ENCODE measurements around the gene STAT3.
"Not testable (repeated sequence)": the region's sequence is repeated elsewhere in the genome, so short reads cannot be mapped to it uniquely, and the experiment has no call there.

STAT3 gene

DNA sequence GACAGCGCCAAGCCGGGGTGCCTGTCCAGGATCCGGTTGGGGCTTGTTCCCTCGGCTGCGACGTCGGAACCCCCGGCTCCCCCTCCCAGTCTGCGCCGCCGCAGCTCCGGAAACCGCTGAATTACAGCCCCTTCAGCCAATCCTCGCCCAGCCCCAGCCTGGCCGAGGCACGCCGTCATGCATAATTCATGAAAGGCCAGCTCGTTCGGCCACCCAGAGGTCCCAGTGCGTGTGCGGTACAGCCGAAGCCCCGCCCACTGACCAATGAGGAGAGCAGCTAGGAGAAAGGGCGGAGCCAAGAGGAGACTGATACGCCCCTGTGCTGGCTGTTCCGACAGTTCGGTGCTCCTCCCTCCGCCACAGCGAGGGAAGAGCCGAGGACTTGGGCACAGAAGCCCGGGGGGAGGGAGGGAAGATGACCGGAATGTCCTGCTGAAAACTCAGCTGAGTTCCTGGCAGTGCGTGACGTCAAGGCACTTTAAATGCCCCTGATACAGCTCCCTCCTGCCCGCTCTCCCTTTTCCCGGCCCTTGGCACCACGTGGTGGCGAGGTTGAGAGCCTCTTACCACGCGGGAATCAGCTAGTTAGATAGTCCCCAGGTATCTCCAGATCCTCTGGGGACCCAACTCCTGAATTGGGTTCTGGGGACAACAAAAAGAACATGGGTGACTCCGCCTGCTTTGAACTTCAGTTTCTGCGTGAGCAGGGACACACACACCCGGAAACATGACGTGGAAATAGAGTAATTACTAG lies at the start of gene STAT3:
TSS of gene STAT3 (minus strand) at position 62 of the 754 bp plus-strand sequence. CDS start 39,926 bp downstream, outside the sequence.
- DNase-seq = peak; percentile 100

DNA sequence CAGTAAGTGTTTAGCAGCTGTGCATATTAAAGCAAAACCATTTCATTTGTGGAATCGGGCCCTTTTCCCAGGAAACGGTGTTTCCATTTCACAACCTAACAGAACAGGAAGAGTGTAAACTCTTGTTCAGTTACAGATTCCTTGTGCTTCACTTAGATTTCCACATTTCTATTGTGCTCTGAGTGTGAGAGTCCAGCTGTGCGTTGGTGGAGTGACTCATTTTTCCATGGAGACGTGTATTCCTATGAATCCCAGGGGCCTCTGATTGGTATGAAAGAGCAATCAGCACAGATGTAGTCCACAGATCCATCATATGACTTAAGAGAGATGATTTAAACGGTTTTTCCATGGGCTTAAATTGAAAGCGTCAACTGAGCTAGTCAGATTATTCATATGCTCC lies 48.1 kb upstream of the STAT3 start:
- no peak for DNase-seq

DNA sequence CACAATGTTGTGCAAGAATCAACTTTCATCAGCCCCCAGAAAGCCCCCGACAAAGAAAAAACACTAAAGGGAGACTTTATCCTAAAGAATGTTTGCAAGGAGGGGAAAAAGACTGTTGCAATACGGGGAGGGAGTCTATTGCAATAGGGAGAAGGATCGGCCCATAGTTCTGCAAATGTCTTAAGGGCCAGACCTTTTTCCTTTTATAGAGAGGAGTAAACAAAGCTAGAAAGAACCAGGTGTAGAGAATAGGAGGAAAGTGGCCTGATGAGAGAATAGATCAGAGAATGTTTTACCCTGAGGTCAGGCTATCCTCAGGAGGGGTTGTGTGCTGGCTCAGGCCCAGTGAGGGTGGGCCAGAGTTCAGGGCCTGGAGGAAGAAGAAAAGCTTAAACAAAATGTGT lies 43.5 kb upstream of the STAT3 start:
- no peak for DNase-seq

DNA sequence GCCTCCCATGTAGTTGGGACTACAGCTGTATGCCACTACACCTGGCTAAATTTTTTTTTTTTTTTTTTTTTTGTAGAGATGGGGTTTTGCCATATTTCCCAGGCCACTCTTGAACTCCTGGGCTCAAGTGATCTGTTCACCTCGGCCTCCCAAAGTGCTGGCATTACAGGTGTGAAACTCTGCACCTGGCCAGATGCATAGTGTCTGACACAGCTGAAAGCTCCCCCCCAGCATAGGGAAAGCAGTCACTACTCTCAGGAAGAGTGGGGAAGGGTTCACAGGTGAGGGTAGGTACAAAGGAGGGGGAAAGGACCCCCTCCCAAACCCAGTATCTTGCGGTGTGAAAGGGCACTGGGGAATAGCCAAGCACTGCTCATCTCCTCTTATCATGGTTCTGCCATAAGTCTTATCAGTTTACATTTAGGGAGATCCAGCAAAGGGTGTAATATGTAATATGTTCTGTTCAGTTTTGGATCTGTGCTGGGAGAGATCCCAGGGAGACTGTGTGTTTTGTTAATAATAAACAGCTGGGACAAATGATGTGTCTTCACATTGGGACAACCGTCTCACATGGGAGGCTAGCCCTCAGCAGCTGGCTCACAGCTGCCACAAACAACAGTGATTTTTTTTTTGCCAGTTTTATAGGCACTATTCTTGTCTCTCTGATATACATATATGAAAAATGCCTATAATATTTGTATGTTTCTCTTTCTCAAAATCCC lies 41.6 kb upstream of the STAT3 start:
- DNase-seq = no peak

DNA sequence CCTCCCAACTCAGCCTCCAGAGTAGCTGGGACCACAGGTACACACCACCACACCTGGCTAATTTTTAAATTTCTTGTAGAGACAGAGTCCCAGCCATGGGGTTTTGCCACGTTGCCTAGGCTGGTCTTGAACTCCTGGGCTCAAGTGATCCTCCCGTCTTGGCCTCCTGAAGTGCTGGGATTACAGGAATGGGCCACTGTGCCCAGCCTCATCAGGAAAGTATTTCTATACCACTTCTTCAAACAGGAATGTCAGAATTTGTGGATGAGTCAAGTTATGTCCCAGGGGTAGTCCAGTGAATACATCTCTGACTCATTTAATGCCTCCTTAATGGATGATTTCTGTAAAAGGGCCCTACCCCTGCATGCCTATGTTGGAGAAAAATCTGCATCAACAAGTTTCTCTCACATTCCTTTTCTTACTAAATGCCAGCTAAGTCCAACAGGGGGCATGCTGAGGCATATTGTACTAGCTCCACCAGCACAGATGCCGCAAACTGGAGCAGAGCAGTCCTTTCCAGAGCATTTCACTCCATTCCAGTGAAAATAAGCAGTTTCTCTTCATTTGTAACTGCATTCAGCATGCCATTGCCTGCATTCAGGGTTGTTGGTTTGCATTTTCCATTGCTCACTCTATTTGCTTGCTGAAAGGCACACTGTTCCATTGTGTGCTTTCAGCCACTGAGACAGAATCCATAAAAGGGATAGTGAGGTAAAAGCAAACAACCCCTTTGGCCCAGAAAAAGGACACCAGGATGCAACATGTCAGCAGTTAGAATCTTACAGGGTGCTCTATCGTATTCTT lies 40.1 kb upstream of the STAT3 start:
- DNase-seq = peak; percentile 35

DNA sequence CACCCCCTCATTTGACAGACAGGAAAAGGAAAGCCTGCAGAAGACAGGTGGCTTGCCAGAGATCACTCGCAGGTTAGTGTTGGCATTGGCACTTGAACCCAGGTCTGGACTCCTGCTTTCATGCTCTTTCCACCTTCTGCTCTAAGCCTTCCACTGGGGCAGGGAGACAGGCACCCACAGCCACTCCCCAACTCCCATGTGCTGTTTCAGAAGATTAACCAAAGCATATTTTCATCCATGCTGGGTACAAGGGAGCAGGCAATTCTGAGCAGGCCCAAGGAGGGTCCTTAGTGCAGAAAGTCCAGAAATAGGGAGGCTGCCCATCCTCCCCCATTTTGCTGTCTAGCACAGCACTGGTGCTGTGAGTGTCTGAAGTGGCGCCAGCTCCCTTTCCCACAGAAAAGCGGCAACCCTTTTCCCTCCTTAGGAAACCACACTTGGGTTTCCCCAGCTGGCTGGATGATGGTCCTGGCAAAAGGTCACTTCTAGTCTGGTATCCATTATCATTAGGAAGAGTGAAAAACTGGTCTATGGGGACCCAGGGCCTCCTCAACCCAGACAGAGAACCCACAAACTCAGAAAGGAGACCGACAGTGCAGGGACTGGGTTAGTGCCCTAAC lies 36.9 kb upstream of the STAT3 start:
- DNase-seq = no peak

DNA sequence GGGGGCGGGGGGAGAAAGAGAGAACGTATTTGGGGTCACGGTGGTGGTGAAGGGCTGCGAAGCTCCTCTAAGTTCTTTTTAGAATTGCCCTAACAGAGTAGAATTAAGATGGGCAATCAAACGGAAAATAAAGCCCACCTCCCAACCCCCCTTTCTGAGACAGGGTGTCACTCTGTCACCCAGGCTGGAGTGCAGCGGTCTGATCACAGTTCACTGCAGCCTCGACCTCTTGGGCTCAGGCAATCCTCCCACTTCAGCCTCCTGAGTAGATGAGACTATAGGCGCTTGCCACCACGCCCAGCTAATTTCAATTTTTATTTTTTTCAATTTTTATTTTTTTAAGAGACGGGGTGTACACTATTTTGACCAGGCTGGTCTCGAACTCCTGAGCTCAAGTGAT lies 35.5 kb upstream of the STAT3 start:
- no peak for DNase-seq

DNA sequence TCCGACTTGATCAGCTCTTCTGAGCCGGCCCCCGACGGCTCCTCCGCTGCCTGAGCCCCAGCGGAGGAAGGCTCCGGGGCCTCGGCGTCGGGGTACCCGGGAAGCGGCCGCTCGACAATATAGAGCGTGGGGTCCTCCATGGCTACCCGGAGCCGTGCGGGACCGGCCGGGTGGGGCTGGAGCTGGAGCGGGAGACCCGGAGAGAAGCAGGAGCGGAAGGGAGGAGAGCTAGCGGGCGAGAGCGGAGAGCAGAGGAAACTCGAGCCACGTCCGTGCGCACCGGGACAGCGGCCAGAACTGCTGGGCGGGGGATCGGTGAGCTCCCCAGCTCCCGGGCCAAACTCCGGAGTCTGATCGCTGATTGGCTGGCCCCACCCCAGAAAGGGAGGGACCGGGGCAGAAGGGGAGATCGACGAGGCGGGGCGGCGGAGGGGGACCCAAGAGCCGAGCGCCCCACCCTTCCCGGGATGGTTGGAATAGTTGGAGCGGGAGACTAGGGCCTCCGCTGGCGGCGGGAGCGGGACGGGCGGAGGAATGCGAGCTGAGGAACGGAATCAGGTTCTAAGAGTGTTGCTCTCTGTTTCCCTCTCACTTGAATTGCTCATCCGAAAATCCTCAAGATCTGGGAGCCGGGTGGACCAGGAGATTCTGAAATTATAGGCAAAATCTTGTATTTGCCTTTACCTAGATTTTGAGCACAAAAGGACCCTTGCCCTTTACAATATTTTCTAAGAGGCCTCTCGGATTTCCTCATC lies 34.9 kb upstream of the STAT3 start, which contains the start of gene CAVIN1:
TSS of gene CAVIN1 (minus strand) at position 299 of the 755 bp plus-strand sequence. CDS start at position 140, 159 bp downstream.
- DNase-seq = no peak

DNA sequence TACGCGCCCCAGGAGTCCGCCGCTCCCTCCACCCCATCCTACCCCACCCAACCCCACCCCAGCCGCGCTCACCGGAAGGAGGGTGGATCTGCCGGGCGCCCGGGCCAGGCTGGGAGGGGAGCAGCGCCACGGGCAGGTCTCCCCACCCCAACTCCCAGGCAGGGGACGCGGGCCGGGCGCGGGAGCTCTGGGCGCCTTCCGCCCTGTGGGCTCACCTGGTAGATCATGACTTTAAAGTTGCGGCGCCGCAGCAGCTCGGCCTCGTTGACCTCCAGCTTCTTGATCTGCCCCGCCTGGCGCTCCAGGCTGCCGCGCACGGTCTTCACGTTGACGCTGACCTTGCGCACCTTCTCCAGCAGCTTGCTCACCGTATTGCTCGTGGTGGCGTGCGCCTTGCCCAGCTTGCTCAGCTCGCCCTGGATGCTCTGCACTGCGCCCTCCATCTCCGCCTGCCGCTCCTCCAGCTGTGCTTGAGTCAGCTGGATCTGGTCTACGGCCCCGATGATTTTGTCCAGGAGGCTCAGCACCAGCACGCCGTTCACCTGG lies 34.2 kb upstream of the STAT3 start:
- no peak for DNase-seq

DNA sequence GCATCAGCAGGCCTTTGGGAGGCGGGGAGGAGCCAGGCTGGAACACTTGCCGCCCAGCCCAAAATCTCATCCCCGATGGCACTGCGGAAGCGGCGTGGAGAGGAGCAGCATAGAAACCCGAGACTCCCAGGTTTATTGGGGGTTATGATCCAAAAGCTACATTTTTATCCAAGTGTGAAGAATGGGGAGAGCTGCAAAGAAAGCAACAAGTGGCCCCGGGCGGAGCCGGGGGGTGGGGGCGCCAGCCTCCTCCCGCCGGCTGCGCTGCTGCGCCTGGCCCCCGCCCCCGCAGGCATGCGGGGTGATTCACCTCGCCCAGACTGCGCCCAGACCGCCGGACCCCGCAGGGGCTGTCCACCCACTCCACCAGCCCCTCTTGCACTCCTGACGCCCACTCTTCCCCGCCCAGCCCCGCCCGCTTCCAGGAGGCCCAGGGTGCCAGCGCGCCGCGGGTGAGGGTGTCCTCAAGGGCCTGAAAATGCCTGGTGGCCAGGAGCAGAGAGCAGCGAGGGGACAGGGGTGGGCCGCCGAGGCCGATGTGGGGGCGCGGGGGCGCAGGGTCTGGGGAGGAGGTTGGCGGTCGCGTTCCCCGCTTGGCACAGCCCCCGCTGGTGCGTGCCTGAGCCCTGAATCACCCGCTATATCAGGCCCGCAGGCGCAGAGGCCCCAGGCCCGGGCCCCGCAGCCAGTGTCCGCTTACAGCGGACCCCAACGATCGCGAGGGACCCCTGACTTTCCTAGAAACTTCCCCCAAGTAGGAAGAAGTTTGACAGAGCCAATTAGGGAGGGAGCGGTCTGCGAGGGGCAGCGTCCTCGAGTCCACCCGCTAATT lies 33.5 kb upstream of the STAT3 start:
- DNase-seq = no peak

DNA sequence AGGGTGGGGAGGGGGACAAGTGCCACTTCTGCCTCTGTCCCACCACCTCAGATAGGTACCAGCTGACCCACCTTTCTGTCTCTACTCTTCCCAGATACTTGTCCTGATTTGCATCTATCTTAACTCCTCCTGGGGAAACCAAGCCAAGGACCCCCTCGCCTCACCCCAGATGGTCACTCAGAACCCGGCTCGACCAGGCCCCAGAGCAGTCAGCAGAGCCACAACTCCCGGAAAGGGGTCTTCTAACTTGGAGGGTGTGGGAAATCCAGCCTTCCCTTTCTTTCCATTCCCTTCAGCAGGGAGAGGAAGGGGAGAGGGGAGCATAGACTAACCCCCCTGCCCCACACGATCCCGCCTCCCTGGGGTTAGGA lies 32.9 kb upstream of the STAT3 start:
- no peak for DNase-seq

DNA sequence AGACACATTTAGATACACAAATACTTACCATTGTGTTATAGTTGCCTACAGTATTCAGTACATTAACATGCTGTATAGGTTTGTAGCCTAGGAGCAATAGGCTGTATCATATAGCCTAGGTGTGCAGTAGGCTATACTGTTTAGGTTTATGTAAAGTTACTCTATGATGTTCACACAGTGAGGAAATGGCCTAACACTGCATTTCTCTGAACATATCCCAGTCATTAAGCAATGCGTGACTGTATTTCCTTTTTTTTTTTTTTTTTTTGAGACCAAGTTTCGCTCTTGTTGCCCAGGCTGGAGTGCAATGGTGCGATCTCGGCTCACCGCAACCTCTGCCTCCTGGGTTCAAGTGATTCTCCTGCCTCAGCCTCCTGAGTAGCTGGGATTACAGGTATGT lies 29.7 kb upstream of the STAT3 start:
- DNase-seq = not testable (repeated sequence)

DNA sequence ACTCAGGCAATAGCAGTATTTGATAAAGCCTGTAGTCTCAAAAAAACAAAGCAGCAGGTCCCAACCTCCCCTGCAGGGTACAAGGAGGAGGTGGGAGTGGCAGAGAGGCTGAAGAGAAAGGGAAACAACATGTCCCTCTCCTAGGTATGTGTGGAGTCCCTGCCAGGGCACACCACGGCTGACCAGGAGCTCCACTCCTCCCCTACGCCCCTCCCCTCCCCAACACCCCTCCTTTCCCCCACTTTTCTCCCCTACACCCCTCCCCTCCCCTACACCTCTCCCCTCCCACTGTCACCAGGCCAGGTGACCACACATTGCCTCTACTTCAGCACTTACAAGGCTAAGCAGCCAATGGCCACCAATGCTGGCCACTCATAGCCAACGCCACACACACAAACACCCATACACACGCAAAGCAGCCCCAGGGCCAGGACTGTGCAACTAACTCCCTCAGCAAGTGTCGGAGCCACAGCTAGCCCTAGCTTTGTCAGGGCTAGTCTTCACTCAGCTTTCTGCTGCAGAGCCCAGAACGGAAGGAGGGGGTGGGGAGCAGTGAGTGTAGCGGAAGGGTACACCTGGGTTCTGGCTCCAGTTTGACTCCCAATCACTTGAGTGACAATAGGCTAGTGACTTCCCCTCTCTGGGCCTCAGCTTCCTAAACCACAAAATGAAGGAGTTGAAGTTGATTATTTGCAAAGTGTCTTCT lies 26.6 kb upstream of the STAT3 start:
- peak; percentile 28 for DNase-seq

DNA sequence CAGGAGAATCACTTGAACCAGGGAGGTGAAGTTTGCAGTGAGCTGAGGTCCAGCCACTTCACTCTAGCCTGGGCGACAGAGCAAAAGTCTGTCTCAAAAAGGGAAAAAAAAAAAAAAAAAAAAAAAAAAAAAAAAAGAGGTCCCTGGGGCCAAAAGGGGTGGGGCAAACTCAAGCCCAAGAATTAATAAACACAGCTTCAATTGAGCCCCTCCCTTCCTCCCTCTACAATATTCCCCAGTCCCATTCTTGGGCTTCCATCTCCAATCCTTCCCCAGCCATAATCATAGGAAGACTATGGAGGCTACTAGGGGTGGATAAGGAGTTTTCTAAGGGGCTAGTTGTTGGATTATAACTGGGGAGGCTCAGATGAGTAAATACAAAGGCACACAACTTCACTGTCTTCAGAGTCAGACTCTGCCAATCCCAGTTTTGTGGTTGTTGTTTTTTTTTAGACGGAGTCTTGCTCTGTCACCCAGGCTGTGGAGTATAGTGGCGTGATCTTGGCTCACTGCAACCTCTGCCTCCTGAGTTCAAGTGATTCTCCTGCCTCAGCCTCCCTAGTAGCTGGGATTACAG lies 25.3 kb upstream of the STAT3 start:
- no peak for DNase-seq

DNA sequence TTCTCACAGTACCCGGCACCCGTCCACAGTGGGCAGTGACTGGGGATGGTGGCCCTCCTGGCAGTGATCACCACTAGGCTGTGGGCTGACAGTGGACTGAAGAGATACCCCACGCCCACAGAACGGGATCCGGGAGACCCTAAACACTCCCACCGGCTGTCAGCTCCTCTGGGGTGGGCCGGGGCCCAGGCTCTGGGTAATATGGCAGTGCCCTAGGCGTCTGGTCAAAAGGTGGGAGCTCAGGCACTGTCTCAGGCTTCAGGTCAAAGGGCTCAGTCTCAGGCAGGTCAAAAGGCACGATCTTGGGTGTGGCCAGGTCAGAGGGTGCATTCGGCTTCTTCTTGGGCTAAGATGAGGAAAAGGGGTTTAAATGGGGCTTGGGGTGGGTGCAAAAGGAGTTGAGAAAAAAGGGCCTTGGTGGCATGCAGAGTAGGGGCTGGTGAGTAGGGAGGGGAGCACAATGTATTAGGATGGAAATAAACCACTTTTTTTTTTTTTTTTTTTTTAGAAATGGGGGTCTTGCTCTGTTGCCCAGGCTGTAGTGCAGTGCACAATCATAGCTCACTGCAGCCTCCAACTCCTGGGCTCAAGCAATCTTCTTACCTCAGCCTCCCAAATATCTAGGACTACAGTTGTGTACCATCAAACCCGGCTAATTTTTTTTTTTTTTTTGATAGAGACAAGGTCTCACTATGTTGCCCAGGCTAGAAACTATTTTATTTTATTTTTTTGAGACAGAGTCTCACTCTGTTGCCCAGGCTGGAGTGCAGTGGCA lies 23.9 kb upstream of the STAT3 start:
- no peak for DNase-seq

DNA sequence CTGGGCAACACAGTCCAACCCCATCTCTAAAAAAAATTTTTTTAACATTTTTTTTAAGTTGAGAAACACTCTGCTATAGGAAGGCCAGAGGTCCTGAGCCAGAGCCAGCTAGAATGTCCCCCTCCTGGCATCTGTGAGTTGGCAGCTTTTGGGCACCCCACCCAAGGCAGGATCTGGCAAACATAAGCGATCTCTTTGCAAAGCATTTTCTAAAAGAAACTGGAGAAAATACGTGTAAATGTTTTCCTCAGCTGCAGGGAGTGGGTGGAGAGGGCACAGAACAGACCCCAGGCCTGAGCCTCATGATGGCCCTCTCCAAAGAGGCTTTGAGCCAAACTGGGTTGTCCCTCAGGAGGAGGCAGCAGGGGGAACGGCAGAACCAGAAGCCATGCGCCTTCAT lies 23.1 kb upstream of the STAT3 start:
- DNase-seq = no peak

DNA sequence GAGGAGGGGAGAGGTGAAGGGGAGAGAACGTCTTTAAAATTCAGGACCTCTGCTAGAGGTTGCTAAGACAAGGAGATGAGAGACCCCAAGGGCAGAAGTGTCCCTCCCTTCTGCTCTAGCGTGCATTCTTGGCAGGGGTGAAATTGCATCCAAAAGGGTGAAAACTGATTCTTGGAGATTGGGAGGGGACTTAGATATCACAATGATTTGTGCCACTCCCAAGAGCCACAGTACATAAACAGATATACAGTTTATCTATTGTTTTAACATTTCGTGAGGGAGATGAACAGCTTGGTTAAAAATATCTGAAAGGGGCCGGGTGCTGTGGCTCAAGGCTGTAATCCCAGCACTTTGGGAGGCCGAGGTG lies 22.1 kb upstream of the STAT3 start:
- DNase-seq = no peak

DNA sequence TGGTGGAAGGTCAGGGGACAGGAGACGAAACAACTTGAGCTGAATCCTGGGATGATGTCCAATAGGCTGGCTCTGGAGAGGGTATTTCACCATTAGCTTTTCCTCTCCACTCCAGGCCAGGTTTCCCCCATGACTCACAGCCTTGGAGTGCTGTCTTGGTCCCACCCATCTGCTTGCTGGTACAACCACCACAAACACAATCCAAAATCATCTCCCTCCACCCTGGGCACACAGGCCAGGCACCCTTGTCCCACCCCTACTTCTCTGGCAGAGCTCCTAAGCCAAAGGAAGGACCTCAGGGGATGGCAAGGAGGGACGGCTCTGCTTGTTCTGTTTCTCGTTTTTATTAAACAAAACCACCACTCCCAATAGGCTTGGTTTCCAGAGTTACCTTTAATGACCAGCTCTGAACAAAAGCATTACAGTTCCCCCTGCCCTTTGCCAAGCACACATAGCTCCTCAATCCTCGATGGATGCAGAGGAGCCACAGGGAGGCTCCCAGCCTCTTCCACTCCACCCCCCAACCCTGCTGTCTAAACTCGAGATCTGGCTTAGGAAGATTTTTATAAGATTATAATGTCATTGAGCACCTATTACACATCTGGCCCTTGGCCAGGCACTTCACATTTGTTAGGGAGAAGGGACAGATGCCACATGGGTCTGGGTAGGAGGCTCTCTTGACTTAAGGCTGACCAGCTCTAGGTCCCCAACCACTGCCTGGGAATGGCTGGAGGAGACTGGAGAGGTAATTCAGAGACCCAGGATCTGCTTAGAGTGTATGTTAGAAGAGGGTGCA lies 21.5 kb upstream of the STAT3 start:
- no peak for DNase-seq

Data from CD4-positive, alpha-beta T cell treated with Interleukin-15 for 1 hour (primary cell).